Endothelial cell of umbilical vein (primary cell): ENCODE results near the gene PAFAH2. TPM values are rescaled to one million over a fixed set of nuclear protein-coding genes. Genes with fewer than 3 reads are reported as not detected.

ENCODE experiments used
- BruUV-seq: library from RNA; stranded (reverse); fragments of 400-500 nt; replicated peaks from 2 replicates; lab custom pipeline; 2021; lab: Mats Ljungman, UMichigan
- CTCF ChIA-PET: fragments of 300-600, 350-600 bp; sonication (Branson Sonifier 250); formaldehyde crosslinking; loops from one replicate; lab custom pipeline; 2021; ENCODE audit warnings: antibody characterized with exemption, inconsistent platforms; lab: Charles Lee
- POLR2A ChIA-PET: fragments of 300-600, 350-600 bp; sonication (Branson Sonifier 250); formaldehyde crosslinking; loops from one replicate; lab custom pipeline; 2021; ENCODE audit warnings: antibody characterized with exemption, inconsistent platforms; lab: Charles Lee
- DNase-seq: peaks from one replicate; pipeline ENCODE4 v3.0.0-alpha.2; 2011; ENCODE audit warnings: low read depth, low spot score
- FAIRE-seq: peaks from 2 replicates; lab custom pipeline; 2011; peaks lifted over from hg19 to GRCh38; lab: Jason Lieb, UNC
- H2AFZ ChIP-seq: 2 replicates; pipeline ENCODE4 v1.6.0; 2012; ENCODE audit warnings: low read depth, low read length, control low read depth, inconsistent platforms
- H3K27ac ChIP-seq: 2 replicates; pipeline ENCODE4 v1.5.1; 2011; ENCODE audit warnings: low read depth, mild to moderate bottlenecking, control low read depth, low read length, moderate library complexity; ENCODE audit not compliant: insufficient read depth
- H3K27me3 ChIP-seq, 2 experiments: 2 replicates each; pipeline versions ENCODE4 v1.6.0 to v1.6.1; 2011; ENCODE audit warnings: low read length in 2 of 2, mixed read lengths in 1 of 2; ENCODE audit not compliant: control insufficient read depth in 2 of 2, insufficient read depth in 2 of 2
- H3K36me3 ChIP-seq, 2 experiments: 2 replicates in 1 of 2; 3 replicates in 1 of 2; pipeline ENCODE4 v1.5.1; 2011; ENCODE audit warnings: low read length in 2 of 2, mild to moderate bottlenecking in 1 of 2, moderate library complexity in 1 of 2; ENCODE audit not compliant: control insufficient read depth in 2 of 2, insufficient read depth in 2 of 2; ENCODE audit errors: extremely low read depth in 1 of 2
- H3K4me1 ChIP-seq: 3 replicates; pipeline ENCODE4 v1.5.1; 2011; ENCODE audit warnings: mild to moderate bottlenecking, low read length; ENCODE audit not compliant: control insufficient read depth, insufficient read depth; ENCODE audit errors: extremely low read depth
- H3K4me2 ChIP-seq: 2 replicates; pipeline ENCODE4 v1.6.1; 2011; ENCODE audit warnings: low read length, control low read depth, mixed read lengths; ENCODE audit not compliant: insufficient read depth
- H3K4me3 ChIP-seq, 3 experiments: fragments of 200-600 bp in 1 of 3; sonication (generic), shearing (Covaris generic) in 1 of 3; replicated peaks in 1 of 3; 2 replicates each; pipeline ENCODE4 v1.5.1; 2011 to 2016; ENCODE audit warnings: control low read depth in 3 of 3, low read length in 3 of 3, mild to moderate bottlenecking in 2 of 3, inconsistent platforms in 1 of 3, low read depth in 1 of 3, moderate library complexity in 1 of 3; ENCODE audit not compliant: insufficient read depth in 1 of 3
- H3K79me2 ChIP-seq: 2 replicates; pipeline ENCODE4 v1.6.0; 2012; ENCODE audit warnings: low read length, inconsistent platforms; ENCODE audit not compliant: control insufficient read depth, insufficient read depth
- H3K9ac ChIP-seq: replicated peaks from 2 replicates; pipeline ENCODE3; 2011; ENCODE audit warnings: low read length, control low read depth; ENCODE audit not compliant: insufficient read depth; ENCODE audit errors: extremely low read depth
- H3K9me1 ChIP-seq: replicated peaks from 3 replicates; pipeline ENCODE4 v1.6.0; 2011; ENCODE audit warnings: mild to moderate bottlenecking, low read length; ENCODE audit not compliant: control insufficient read depth, insufficient read depth; ENCODE audit errors: extremely low read depth
- H3K9me3 ChIP-seq: replicated peaks from 2 replicates; pipeline ENCODE4 v1.5.1; 2012; ENCODE audit warnings: low read length, inconsistent platforms; ENCODE audit not compliant: control insufficient read depth, insufficient read depth
- H4K20me1 ChIP-seq: replicated peaks from 2 replicates; pipeline ENCODE3; 2011; ENCODE audit warnings: mild to moderate bottlenecking, low read length; ENCODE audit not compliant: control insufficient read depth, insufficient read depth; ENCODE audit errors: extremely low read depth
- EZH2 ChIP-seq: IDR thresholded peaks from 2 replicates; pipeline ENCODE4 v1.6.1; 2012; ENCODE audit warnings: borderline replicate concordance, low read depth, mild to moderate bottlenecking, moderate library complexity, low read length, inconsistent platforms; ENCODE audit not compliant: severe bottlenecking
- FOS ChIP-seq: IDR thresholded peaks from 2 replicates; pipeline ENCODE4 v1.6.1; 2011; ENCODE audit warnings: mild to moderate bottlenecking, low read length, moderate library complexity, borderline replicate concordance; ENCODE audit not compliant: insufficient read depth
- GATA2 ChIP-seq: IDR thresholded peaks from 2 replicates; pipeline ENCODE4 v1.7.0; 2011; ENCODE audit warnings: low read depth, mild to moderate bottlenecking, moderate library complexity, mixed read lengths, low read length; ENCODE audit not compliant: insufficient read length, insufficient read depth
- JUN ChIP-seq: IDR thresholded peaks from 2 replicates; pipeline ENCODE4 v1.6.1; 2011; ENCODE audit warnings: borderline replicate concordance, low read depth; ENCODE audit not compliant: insufficient read length, insufficient read depth
- MYC ChIP-seq: IDR thresholded peaks from one replicate; pipeline ENCODE4 v1.6.1; 2011; ENCODE audit warnings: mild to moderate bottlenecking, low read depth, low read length
- POLR2A ChIP-seq: IDR thresholded peaks from 2 replicates; pipeline ENCODE4 v1.6.1; 2012; ENCODE audit warnings: low read depth, mild to moderate bottlenecking, control low read depth, low read length
- POLR2AphosphoS5 ChIP-seq: IDR thresholded peaks from 2 replicates; pipeline ENCODE4 v1.6.1; 2012; ENCODE audit warnings: low read depth, mild to moderate bottlenecking, control low read depth, low read length, moderate library complexity; ENCODE audit not compliant: insufficient read depth
- dilution Hi-C: fragments of 300-500 bp; cut with MboI; formaldehyde crosslinking; loops from one replicate; pipeline ENCODE4 v1.15.0; 2019; ENCODE audit warnings: low sequenced_read_pairs; ENCODE audit not compliant: extremely low pct_ligation_motif_present
- intact Hi-C: fragments of 100-400 bp; cut with micrococcal nuclease; formaldehyde crosslinking; loops from one replicate; pipeline ENCODE4 v1.10.0; 2022
- polyA plus RNA-seq, 4 experiments: library from polyadenylated mRNA; depleted of rRNA in 3 of 4; stranded (reverse) in 3 of 4; unstranded in 1 of 4; fragments of >200 nt; gene quantifications; 2 replicates each; pipeline versions ENCODE4 v1.2.1 to v1.2.3, GENCODE V29; 2011 to 2012; ENCODE audit warnings: missing spikeins in 1 of 4
- total RNA-seq: library from RNA; stranded (reverse); gene quantifications from 2 replicates; pipeline ENCODE4 v1.2.3, GENCODE V29; 2021
- TF ChIP-seq, protein P1 (sequence below), 2 donors: IDR thresholded peaks; 1 replicate in 1 of 2; 2 replicates in 1 of 2; pipeline ENCODE4 v1.5.1; 2011; ENCODE audit warnings: low read length in 2 of 2, mild to moderate bottlenecking in 2 of 2, moderate library complexity in 2 of 2, control low read depth in 1 of 2, inconsistent platforms in 1 of 2, low read depth in 1 of 2; ENCODE audit not compliant: insufficient read depth in 1 of 2; ENCODE audit errors: extremely low read depth in 1 of 2
- TF ChIP-seq, protein P2 (sequence below): IDR thresholded peaks from 2 replicates; pipeline ENCODE4 v1.6.1; 2011; ENCODE audit not compliant: insufficient read depth, insufficient read length

The PAFAH2 gene
- total and polyA plus RNA-seq, 2 donors (not counting 3 experiments of a cell fraction or from before 2014, with no cell fraction given) = 6.0 to 6.9 TPM

DNA sequence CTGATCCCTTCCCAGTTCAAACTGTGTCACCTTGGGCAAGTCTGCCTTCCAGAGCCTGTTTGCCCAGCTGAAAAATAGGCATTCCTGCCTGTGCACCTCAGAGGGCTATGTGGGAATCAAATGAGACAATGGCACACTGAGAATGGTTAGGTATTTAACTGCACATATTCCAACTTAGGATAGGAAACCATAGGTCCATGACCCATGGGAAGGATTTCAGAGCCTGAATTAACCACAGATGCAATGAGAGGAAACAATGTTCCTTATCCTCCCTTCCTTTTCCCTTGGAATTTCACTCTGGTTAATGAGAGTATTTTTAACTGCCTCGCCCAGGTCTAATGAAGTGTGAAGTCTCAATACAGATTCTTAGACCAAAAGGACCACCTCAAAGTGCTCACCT lies 12.7 kb downstream of the PAFAH2 start:
- ChIA-PET CTCF (interaction anchor here (0.8 kb wide), 1 partner anchor 90 kb away, joined by 3 read pairs; no protein-coding TSS in a partner anchor), POLR2A (no interaction called here)
- intact Hi-C loops = no loop called here
- TF ChIP-seq GATA2 (no peak), FOS (no peak), JUN (no peak), POLR2A (no peak), MYC (no peak), EZH2 (no peak), POLR2AphosphoS5 (no peak)
- TF ChIP-seq, protein P1, sequence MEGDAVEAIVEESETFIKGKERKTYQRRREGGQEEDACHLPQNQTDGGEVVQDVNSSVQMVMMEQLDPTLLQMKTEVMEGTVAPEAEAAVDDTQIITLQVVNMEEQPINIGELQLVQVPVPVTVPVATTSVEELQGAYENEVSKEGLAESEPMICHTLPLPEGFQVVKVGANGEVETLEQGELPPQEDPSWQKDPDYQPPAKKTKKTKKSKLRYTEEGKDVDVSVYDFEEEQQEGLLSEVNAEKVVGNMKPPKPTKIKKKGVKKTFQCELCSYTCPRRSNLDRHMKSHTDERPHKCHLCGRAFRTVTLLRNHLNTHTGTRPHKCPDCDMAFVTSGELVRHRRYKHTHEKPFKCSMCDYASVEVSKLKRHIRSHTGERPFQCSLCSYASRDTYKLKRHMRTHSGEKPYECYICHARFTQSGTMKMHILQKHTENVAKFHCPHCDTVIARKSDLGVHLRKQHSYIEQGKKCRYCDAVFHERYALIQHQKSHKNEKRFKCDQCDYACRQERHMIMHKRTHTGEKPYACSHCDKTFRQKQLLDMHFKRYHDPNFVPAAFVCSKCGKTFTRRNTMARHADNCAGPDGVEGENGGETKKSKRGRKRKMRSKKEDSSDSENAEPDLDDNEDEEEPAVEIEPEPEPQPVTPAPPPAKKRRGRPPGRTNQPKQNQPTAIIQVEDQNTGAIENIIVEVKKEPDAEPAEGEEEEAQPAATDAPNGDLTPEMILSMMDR (IDR thresholded peaks at IDR 0.05; ENCODE audit: extremely low read depth in 1 of 2, insufficient read depth in 1 of 2, low read depth in 1 of 2, low read length in 2 of 2) = no peak
- TF ChIP-seq, protein P2, sequence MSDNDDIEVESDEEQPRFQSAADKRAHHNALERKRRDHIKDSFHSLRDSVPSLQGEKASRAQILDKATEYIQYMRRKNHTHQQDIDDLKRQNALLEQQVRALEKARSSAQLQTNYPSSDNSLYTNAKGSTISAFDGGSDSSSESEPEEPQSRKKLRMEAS = no peak
- Histone ChIP-seq H3K27ac (no peak overlapping the region), H3K4me2 (no peak overlapping the region), H3K4me3 (no peak overlapping the region), H3K9ac (no peak overlapping the region), H3K9me1 (no peaks in the 10 kb centered on the region), H3K27me3 (no peaks in the 10 kb centered on the region), H3K36me3 (peaks cover 0 to 6% of the 10 kb centered on the region in 2 experiments), H3K79me2 (no peaks in the 10 kb centered on the region), H3K4me1 (no peaks in the 10 kb centered on the region), H4K20me1 (no peaks in the 10 kb centered on the region), H2AFZ (no peak overlapping the region), H3K9me3 (no peaks in the 10 kb centered on the region)
- dilution Hi-C loops = loop anchor here (25.0 kb wide), 1 partner anchor 98 kb away; the partner anchor contains the start of gene PAQR7
- no TSS peak for BruUV-seq
- FAIRE-seq (no peak), DNase-seq (peak; percentile 18)
